ENCODE measurements around the gene PRM3. TPM values are rescaled to one million over a fixed set of nuclear protein-coding genes. Genes with fewer than 3 reads are reported as not detected.

PRM3 gene
- polyA plus RNA-seq, 1 donor (not counting 4 experiments of a cell fraction or from before 2014, with no cell fraction given) = not detected

GRCh38 chr16:11301645-11302501 lies 28.4 kb upstream of the PRM3 start:
- dilution Hi-C loops (cut with MboI; ENCODE audit: extremely low pct_ligation_motif_present, low sequenced_read_pairs) = no loop called here
- Histone ChIP-seq H2AFZ (ENCODE audit: control insufficient read depth, low read length) (no peak overlapping the region), H3K9me3 (ENCODE audit: control insufficient read depth, low read depth, low read length) (no peaks in the 10 kb centered on the region), H3K9me1 (ENCODE audit: control insufficient read depth, extremely low read depth, insufficient read depth, low read length) (no peaks in the 10 kb centered on the region), H3K9ac (ENCODE audit: control insufficient read depth, extremely low read depth, insufficient read depth, low read length) (no peak overlapping the region), H3K79me2 (ENCODE audit: control insufficient read depth, insufficient read depth, low read length) (no peaks in the 10 kb centered on the region), H3K4me3 (ENCODE audit: control insufficient read depth in 2 of 3, extremely low read depth in 1 of 3, insufficient read depth in 2 of 3, low read depth in 1 of 3, low read length in 3 of 3) (no peak overlapping the region), H3K4me2 (ENCODE audit: control insufficient read depth, extremely low read depth, insufficient read depth, low read depth, low read length) (no peak overlapping the region), H3K36me3 (ENCODE audit: control insufficient read depth in 2 of 2, extremely low read depth in 1 of 2, insufficient read depth in 2 of 2, low read length in 2 of 2) (no peaks in the 10 kb centered on the region), H3K27me3 (ENCODE audit: control insufficient read depth, extremely low read depth, insufficient read depth, low read length) (no peaks in the 10 kb centered on the region), H4K20me1 (ENCODE audit: control insufficient read depth, extremely low read depth, insufficient read depth, low read length) (no peaks in the 10 kb centered on the region), H3K27ac (ENCODE audit: control insufficient read depth, insufficient read depth, low read length) (no peak overlapping the region), H3K4me1 (ENCODE audit: control insufficient read depth, extremely low read depth, insufficient read depth, low read length) (peaks cover 11% of the 10 kb centered on the region)
- DNase-seq (ENCODE audit: low read depth, low spot score) (no peak), FAIRE-seq (no peak)
- TF ChIP-seq, protein P1, sequence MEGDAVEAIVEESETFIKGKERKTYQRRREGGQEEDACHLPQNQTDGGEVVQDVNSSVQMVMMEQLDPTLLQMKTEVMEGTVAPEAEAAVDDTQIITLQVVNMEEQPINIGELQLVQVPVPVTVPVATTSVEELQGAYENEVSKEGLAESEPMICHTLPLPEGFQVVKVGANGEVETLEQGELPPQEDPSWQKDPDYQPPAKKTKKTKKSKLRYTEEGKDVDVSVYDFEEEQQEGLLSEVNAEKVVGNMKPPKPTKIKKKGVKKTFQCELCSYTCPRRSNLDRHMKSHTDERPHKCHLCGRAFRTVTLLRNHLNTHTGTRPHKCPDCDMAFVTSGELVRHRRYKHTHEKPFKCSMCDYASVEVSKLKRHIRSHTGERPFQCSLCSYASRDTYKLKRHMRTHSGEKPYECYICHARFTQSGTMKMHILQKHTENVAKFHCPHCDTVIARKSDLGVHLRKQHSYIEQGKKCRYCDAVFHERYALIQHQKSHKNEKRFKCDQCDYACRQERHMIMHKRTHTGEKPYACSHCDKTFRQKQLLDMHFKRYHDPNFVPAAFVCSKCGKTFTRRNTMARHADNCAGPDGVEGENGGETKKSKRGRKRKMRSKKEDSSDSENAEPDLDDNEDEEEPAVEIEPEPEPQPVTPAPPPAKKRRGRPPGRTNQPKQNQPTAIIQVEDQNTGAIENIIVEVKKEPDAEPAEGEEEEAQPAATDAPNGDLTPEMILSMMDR (optimal IDR thresholded peaks at IDR 0.05 in 1 of 3, IDR thresholded peaks at IDR 0.05 in 1 of 3, conservative IDR thresholded peaks at IDR 0.05 in 1 of 3; ENCODE audit: extremely low read depth in 1 of 3, insufficient read depth in 2 of 3, low read length in 3 of 3) = no peak
- no peak for TF ChIP-seq EZH2 (IDR thresholded peaks at IDR 0.05; ENCODE audit: low read length)

- H3K36me3 ChIP-seq (ENCODE audit: control insufficient read depth in 2 of 2, extremely low read depth in 1 of 2, insufficient read depth in 2 of 2, low read length in 2 of 2) = no peaks in the 10 kb centered on the region
- H3K9me3 ChIP-seq (ENCODE audit: control insufficient read depth, low read depth, low read length) = no peaks in the 10 kb centered on the region
- TF ChIP-seq EZH2 (IDR thresholded peaks at IDR 0.05; ENCODE audit: low read length) = no peak
- TF ChIP-seq, protein P1 (optimal IDR thresholded peaks at IDR 0.05 in 1 of 3, IDR thresholded peaks at IDR 0.05 in 1 of 3, conservative IDR thresholded peaks at IDR 0.05 in 1 of 3; ENCODE audit: extremely low read depth in 1 of 3, insufficient read depth in 2 of 3, low read length in 3 of 3) = no peak
- no peaks in the 10 kb centered on the region for H3K9me1 ChIP-seq (ENCODE audit: control insufficient read depth, extremely low read depth, insufficient read depth, low read length)
- no peaks in the 10 kb centered on the region for H3K79me2 ChIP-seq (ENCODE audit: control insufficient read depth, insufficient read depth, low read length)
- DNase-seq (ENCODE audit: low read depth, low spot score) (no peak), FAIRE-seq (no peak)
- dilution Hi-C loops (cut with MboI; ENCODE audit: extremely low pct_ligation_motif_present, low sequenced_read_pairs) = no loop called here
- no peak overlapping the region for H3K4me3 ChIP-seq (ENCODE audit: control insufficient read depth in 2 of 3, extremely low read depth in 1 of 3, insufficient read depth in 2 of 3, low read depth in 1 of 3, low read length in 3 of 3)
- H3K27ac ChIP-seq (ENCODE audit: control insufficient read depth, insufficient read depth, low read length) = no peak overlapping the region
- H3K4me2 ChIP-seq (ENCODE audit: control insufficient read depth, extremely low read depth, insufficient read depth, low read depth, low read length) = no peak overlapping the region
- H3K9ac ChIP-seq (ENCODE audit: control insufficient read depth, extremely low read depth, insufficient read depth, low read length) = no peak overlapping the region
- no peak overlapping the region for H2AFZ ChIP-seq (ENCODE audit: control insufficient read depth, low read length)
- no peaks in the 10 kb centered on the region for H3K27me3 ChIP-seq (ENCODE audit: control insufficient read depth, extremely low read depth, insufficient read depth, low read length)
- no peaks in the 10 kb centered on the region for H4K20me1 ChIP-seq (ENCODE audit: control insufficient read depth, extremely low read depth, insufficient read depth, low read length)
- H3K4me1 ChIP-seq (ENCODE audit: control insufficient read depth, extremely low read depth, insufficient read depth, low read length) = peaks cover 14% of the 10 kb centered on the region
Measured at GRCh38 chr16:11300560-11300892, 27.1 kb upstream of the PRM3 start.

All from keratinocyte (primary cell).